AG10803 (cell line): Measurements from ENCODE around the gene MUC5B.

Experiments used
- DNase-seq: peaks from one replicate; pipeline ENCODE4 v3.0.0; 2010; ENCODE audit warnings: low read depth
- H3K4me3 ChIP-seq: 2 replicates; pipeline ENCODE4 v1.5.1; 2011; ENCODE audit warnings: mild to moderate bottlenecking, low read length, control low read depth
- CTCF ChIP-seq: conservative IDR thresholded peaks from 2 replicates; pipeline ENCODE4 v1.5.1; 2011; ENCODE audit warnings: mild to moderate bottlenecking, low read length, control low read depth, inconsistent platforms

MUC5B gene

GRCh38 chr11:1228101-1228821, 5.4 kb downstream of the MUC5B start:
- no peak for DNase-seq
- TF ChIP-seq CTCF = no peak
- no peak overlapping the region for H3K4me3 ChIP-seq

- TF ChIP-seq CTCF = no peak
- DNase-seq = no peak
- no peak overlapping the region for H3K4me3 ChIP-seq
These were observed 6.1 kb downstream of the MUC5B start for GRCh38 chr11:1228921-1229451.

- DNase-seq = no peak
- H3K4me3 ChIP-seq = no peak overlapping the region
- TF ChIP-seq CTCF = no peak
These were observed 6.7 kb downstream of the MUC5B start for GRCh38 chr11:1229471-1230120.

GRCh38 chr11:1230121-1230455, 7.2 kb downstream of the MUC5B start:
- DNase-seq = no peak
- no peak for TF ChIP-seq CTCF
- no peak overlapping the region for H3K4me3 ChIP-seq

- no peak for DNase-seq
These were observed 7.9 kb downstream of the MUC5B start for GRCh38 chr11:1230456-1231395.

More at GRCh38 chr11:1230456-1231395, 7.9 kb downstream of the MUC5B start:
- no peak overlapping the region for H3K4me3 ChIP-seq
- no peak for TF ChIP-seq CTCF
